Activated CD4-positive, alpha-beta T cell treated with anti-CD3 and anti-CD28 coated beads, Interleukin-2, amount 10 ng/mL, durations not matched to agents 7 days and 5 days (primary cell): ENCODE results near the gene NPAS3. TPM values are rescaled to one million over a fixed set of nuclear protein-coding genes. Genes with fewer than 3 reads are reported as not detected.

Experiments used
- CTCF ChIA-PET: fragments of 350-600 bp; sonication (Branson Sonifier 250); formaldehyde crosslinking; loops from one replicate; lab custom pipeline; 2021; ENCODE audit warnings: antibody characterized with exemption; lab: Charles Lee
- POLR2A ChIA-PET: fragments of 350-600 bp; sonication (Branson Sonifier 250); formaldehyde crosslinking; loops from one replicate; lab custom pipeline; 2021; ENCODE audit warnings: antibody characterized with exemption; lab: Charles Lee
- DNase-seq: peaks from one replicate; pipeline ENCODE4 v3.0.0-alpha.2; 2020
- H3K27ac Mint-ChIP-seq: one replicate; pipeline ENCODE4 v1.8.0; 2021; ENCODE audit warnings: mild to moderate bottlenecking, moderate library complexity, mixed read lengths
- H3K27me3 Mint-ChIP-seq: one replicate; pipeline ENCODE4 v1.8.0; 2021; ENCODE audit warnings: mixed read lengths
- H3K36me3 Mint-ChIP-seq: one replicate; pipeline ENCODE4 v1.8.0; 2021; ENCODE audit warnings: low read depth, mixed read lengths
- H3K4me1 Mint-ChIP-seq: one replicate; pipeline ENCODE4 v1.8.0; 2021; ENCODE audit warnings: mixed read lengths
- H3K4me3 Mint-ChIP-seq: one replicate; pipeline ENCODE4 v1.8.0; 2021; ENCODE audit warnings: mild to moderate bottlenecking, moderate library complexity, mixed read lengths
- H3K9me3 Mint-ChIP-seq: one replicate; pipeline ENCODE4 v1.8.0; 2021; ENCODE audit warnings: mixed read lengths
- total RNA-seq, 2 experiments: library from RNA; stranded (reverse); gene quantifications; one replicate each; pipeline ENCODE4 v1.2.3, GENCODE V29; 2021

Gene NPAS3
- total RNA-seq, 2 experiments from 2014 or later, result not detected

GRCh38 chr14:33477797-33478196 lies 539.1 kb downstream of the NPAS3 start:
- Mint-ChIP-seq H3K9me3 (no peaks in the 10 kb centered on the region), H3K27me3 (peaks cover 6% of the 10 kb centered on the region), H3K4me1 (no peaks in the 10 kb centered on the region), H3K27ac (no peak overlapping the region), H3K36me3 (no peaks in the 10 kb centered on the region), H3K4me3 (no peak overlapping the region)
- ChIA-PET CTCF (no interaction called here), POLR2A (interaction anchor here (0.6 kb wide), 1 partner anchor 23 kb away, joined by 3 read pairs; no protein-coding TSS in a partner anchor)
- DNase-seq, result no peak

- Mint-ChIP-seq H3K4me1 (peaks cover 2% of the 10 kb centered on the region), H3K9me3 (no peaks in the 10 kb centered on the region), H3K4me3 (no peak overlapping the region), H3K27ac (no peak overlapping the region), H3K36me3 (no peaks in the 10 kb centered on the region), H3K27me3 (peaks cover 12% of the 10 kb centered on the region)
- CTCF ChIA-PET, result no interaction called here
- no peak for DNase-seq
- POLR2A ChIA-PET, result no interaction called here
Observed at GRCh38 chr14:33480071-33480886, 541.6 kb downstream of the NPAS3 start.

- H3K4me3 Mint-ChIP-seq, result no peak overlapping the region
- peaks cover 2% of the 10 kb centered on the region for H3K4me1 Mint-ChIP-seq
- ChIA-PET CTCF (no interaction called here), POLR2A (no interaction called here)
- no peak overlapping the region for H3K27ac Mint-ChIP-seq
- H3K27me3 Mint-ChIP-seq, result peaks cover 12% of the 10 kb centered on the region
- no peak for DNase-seq
- no peaks in the 10 kb centered on the region for H3K36me3 Mint-ChIP-seq
- no peaks in the 10 kb centered on the region for H3K9me3 Mint-ChIP-seq
Observed at GRCh38 chr14:33480887-33481184, 542.2 kb downstream of the NPAS3 start.

GRCh38 chr14:33483110-33483509 lies 544.4 kb downstream of the NPAS3 start:
- no peak overlapping the region for H3K27ac Mint-ChIP-seq
- H3K27me3 Mint-ChIP-seq, result peaks cover 12% of the 10 kb centered on the region
- ChIA-PET POLR2A (no interaction called here), CTCF (no interaction called here)
- DNase-seq, result no peak
- no peaks in the 10 kb centered on the region for H3K36me3 Mint-ChIP-seq
- no peaks in the 10 kb centered on the region for H3K9me3 Mint-ChIP-seq
- no peak overlapping the region for H3K4me3 Mint-ChIP-seq
- H3K4me1 Mint-ChIP-seq, result peaks cover 2% of the 10 kb centered on the region

- ChIA-PET POLR2A (no interaction called here), CTCF (no interaction called here)
- Mint-ChIP-seq H3K36me3 (no peaks in the 10 kb centered on the region), H3K9me3 (no peaks in the 10 kb centered on the region), H3K27me3 (peaks cover 13% of the 10 kb centered on the region), H3K27ac (no peak overlapping the region), H3K4me1 (peaks cover 2% of the 10 kb centered on the region), H3K4me3 (no peak overlapping the region)
- no peak for DNase-seq
Observed at GRCh38 chr14:33483541-33483940, 544.9 kb downstream of the NPAS3 start.

GRCh38 chr14:33484264-33484663 lies 545.6 kb downstream of the NPAS3 start:
- Mint-ChIP-seq H3K27me3 (peaks cover 15% of the 10 kb centered on the region), H3K36me3 (no peaks in the 10 kb centered on the region), H3K4me1 (peaks cover 2% of the 10 kb centered on the region), H3K4me3 (no peak overlapping the region), H3K27ac (no peak overlapping the region), H3K9me3 (no peaks in the 10 kb centered on the region)
- DNase-seq, result no peak
- CTCF ChIA-PET, result no interaction called here
- POLR2A ChIA-PET, result no interaction called here

- peaks cover 2% of the 10 kb centered on the region for H3K4me1 Mint-ChIP-seq
- ChIA-PET CTCF (no interaction called here), POLR2A (no interaction called here)
- no peak overlapping the region for H3K27ac Mint-ChIP-seq
- H3K4me3 Mint-ChIP-seq, result no peak overlapping the region
- H3K36me3 Mint-ChIP-seq, result no peaks in the 10 kb centered on the region
- no peak for DNase-seq
- peaks cover 15% of the 10 kb centered on the region for H3K27me3 Mint-ChIP-seq
- no peaks in the 10 kb centered on the region for H3K9me3 Mint-ChIP-seq
Observed at GRCh38 chr14:33486332-33486890, 547.7 kb downstream of the NPAS3 start.

GRCh38 chr14:33488582-33488981 lies 549.9 kb downstream of the NPAS3 start:
- Mint-ChIP-seq H3K27ac (no peak overlapping the region), H3K9me3 (no peaks in the 10 kb centered on the region), H3K4me1 (peaks cover 2% of the 10 kb centered on the region), H3K4me3 (no peak overlapping the region), H3K36me3 (no peaks in the 10 kb centered on the region), H3K27me3 (peaks cover 5% of the 10 kb centered on the region)
- DNase-seq, result no peak
- ChIA-PET POLR2A (no interaction called here), CTCF (no interaction called here)

GRCh38 chr14:33490555-33490954 lies 551.9 kb downstream of the NPAS3 start:
- DNase-seq, result no peak
- peaks cover 3% of the 10 kb centered on the region for H3K27me3 Mint-ChIP-seq
- H3K4me3 Mint-ChIP-seq, result no peak overlapping the region
- H3K36me3 Mint-ChIP-seq, result no peaks in the 10 kb centered on the region
- no peaks in the 10 kb centered on the region for H3K4me1 Mint-ChIP-seq
- ChIA-PET POLR2A (no interaction called here), CTCF (no interaction called here)
- no peak overlapping the region for H3K27ac Mint-ChIP-seq
- peaks cover 3% of the 10 kb centered on the region for H3K9me3 Mint-ChIP-seq

- Mint-ChIP-seq H3K9me3 (peaks cover 5% of the 10 kb centered on the region), H3K27me3 (peaks cover 3% of the 10 kb centered on the region), H3K27ac (no peak overlapping the region), H3K36me3 (no peaks in the 10 kb centered on the region), H3K4me1 (no peaks in the 10 kb centered on the region), H3K4me3 (no peak overlapping the region)
- ChIA-PET POLR2A (no interaction called here), CTCF (no interaction called here)
- no peak for DNase-seq
Observed at GRCh38 chr14:33491112-33491511, 552.4 kb downstream of the NPAS3 start.

GRCh38 chr14:33492491-33492890 lies 553.8 kb downstream of the NPAS3 start:
- Mint-ChIP-seq H3K4me1 (no peaks in the 10 kb centered on the region), H3K36me3 (no peaks in the 10 kb centered on the region), H3K27ac (no peak overlapping the region), H3K9me3 (peaks cover 5% of the 10 kb centered on the region), H3K27me3 (peaks cover 3% of the 10 kb centered on the region), H3K4me3 (no peak overlapping the region)
- no peak for DNase-seq
- ChIA-PET CTCF (interaction anchor here (0.6 kb wide), 1 partner anchor 316 kb away, joined by 3 read pairs; no protein-coding TSS in a partner anchor), POLR2A (no interaction called here)

GRCh38 chr14:33493266-33493665 lies 554.6 kb downstream of the NPAS3 start:
- Mint-ChIP-seq H3K9me3 (peaks cover 5% of the 10 kb centered on the region), H3K4me1 (no peaks in the 10 kb centered on the region), H3K4me3 (no peak overlapping the region), H3K27ac (no peak overlapping the region), H3K36me3 (no peaks in the 10 kb centered on the region), H3K27me3 (peaks cover 3% of the 10 kb centered on the region)
- DNase-seq, result no peak
- ChIA-PET POLR2A (no interaction called here), CTCF (interaction anchor here (0.6 kb wide), 1 partner anchor 315 kb away, joined by 3 read pairs; no protein-coding TSS in a partner anchor)

GRCh38 chr14:33493990-33494389 lies 555.3 kb downstream of the NPAS3 start:
- H3K36me3 Mint-ChIP-seq, result no peaks in the 10 kb centered on the region
- no peak overlapping the region for H3K4me3 Mint-ChIP-seq
- CTCF ChIA-PET, result no interaction called here
- H3K4me1 Mint-ChIP-seq, result no peaks in the 10 kb centered on the region
- POLR2A ChIA-PET, result no interaction called here
- H3K27me3 Mint-ChIP-seq, result no peaks in the 10 kb centered on the region
- H3K27ac Mint-ChIP-seq, result no peak overlapping the region
- no peak for DNase-seq
- peaks cover 5% of the 10 kb centered on the region for H3K9me3 Mint-ChIP-seq
